HepG2 (cell line): ENCODE data around the gene LRRC40. TPM values are rescaled to one million over a fixed set of nuclear protein-coding genes. Genes with fewer than 3 reads are reported as not detected.

ENCODE experiments used
- MIER2 ChIP-seq: IDR thresholded peaks from 2 replicates; pipeline ENCODE4 v1.6.1; 2016; ENCODE audit warnings: missing biosample characterization, missing genetic modification reagents
- NFKBIZ ChIP-seq: IDR thresholded peaks from 2 replicates; pipeline ENCODE4 v1.6.1; 2018; ENCODE audit warnings: missing genetic modification reagents, missing compliant biosample characterization
- PITX1 ChIP-seq: sonication (generic); formaldehyde crosslinking; IDR thresholded peaks from 2 replicates; pipeline ENCODE4 v1.5.1; 2020; ENCODE audit warnings: mild to moderate bottlenecking, missing genetic modification reagents
- PRMT3 ChIP-seq: sonication (generic); formaldehyde crosslinking; IDR thresholded peaks from 2 replicates; pipeline ENCODE4 v1.8.1; 2022; ENCODE audit warnings: low read depth, mild to moderate bottlenecking, moderate library complexity, missing genetic modification reagents, borderline replicate concordance
- REL ChIP-seq: sonication (generic); formaldehyde crosslinking; conservative IDR thresholded peaks from 2 replicates; pipeline ENCODE4 v1.8.0; 2022; ENCODE audit warnings: mild to moderate bottlenecking, missing genetic modification reagents, moderate library complexity
- SNAI1 ChIP-seq: sonication (generic); formaldehyde crosslinking; IDR thresholded peaks from 2 replicates; pipeline ENCODE4 v1.5.0; 2020; ENCODE audit warnings: mild to moderate bottlenecking, missing genetic modification reagents, borderline replicate concordance
- SOX5 ChIP-seq: IDR thresholded peaks from 2 replicates; pipeline ENCODE4 v1.6.1; 2016; ENCODE audit warnings: borderline replicate concordance
- SRSF1 ChIP-seq: fragments of 200-400 bp; formaldehyde crosslinking; optimal IDR thresholded peaks from 2 replicates; pipeline ENCODE3; 2017; ENCODE audit warnings: mild to moderate bottlenecking, low read depth, low read length, moderate library complexity
- TAF1 ChIP-seq: sonication (generic); formaldehyde crosslinking; IDR thresholded peaks from 2 replicates; pipeline ENCODE4 v1.4.0; 2020; ENCODE audit warnings: missing genetic modification reagents
- TSC22D2 ChIP-seq: sonication (generic); formaldehyde crosslinking; IDR thresholded peaks from 2 replicates; pipeline ENCODE4 v1.5.1; 2020; ENCODE audit warnings: missing genetic modification reagents, mild to moderate bottlenecking, borderline replicate concordance
- ZFP36L1 ChIP-seq: sonication (generic); formaldehyde crosslinking; IDR thresholded peaks from 2 replicates; pipeline ENCODE4 v1.8.0; 2022; ENCODE audit warnings: mild to moderate bottlenecking, missing genetic modification reagents, moderate library complexity
- ZNF354B ChIP-seq: sonication (generic); formaldehyde crosslinking; IDR thresholded peaks from 2 replicates; pipeline ENCODE4 v1.8.0; 2022; ENCODE audit warnings: mild to moderate bottlenecking, missing genetic modification reagents
- ZNF382 ChIP-seq: sonication (generic); formaldehyde crosslinking; IDR thresholded peaks from 2 replicates; pipeline ENCODE4 v1.5.0; 2020; ENCODE audit warnings: missing genetic modification reagents, mild to moderate bottlenecking, borderline replicate concordance
- ZNF629 ChIP-seq: sonication (generic); formaldehyde crosslinking; conservative IDR thresholded peaks from 2 replicates; pipeline ENCODE4 v1.5.0; 2020; ENCODE audit warnings: missing genetic modification reagents
- ZNF674 ChIP-seq: sonication (generic); formaldehyde crosslinking; IDR thresholded peaks from 2 replicates; pipeline ENCODE4 v1.5.0; 2020; ENCODE audit warnings: low read depth, mild to moderate bottlenecking, missing genetic modification reagents
- ZNF737 ChIP-seq: sonication (generic); formaldehyde crosslinking; IDR thresholded peaks from 2 replicates; pipeline ENCODE4 v1.5.0; 2020; ENCODE audit warnings: missing genetic modification reagents, mild to moderate bottlenecking, borderline replicate concordance
- ZNF746 ChIP-seq: sonication (generic); formaldehyde crosslinking; IDR thresholded peaks from 2 replicates; pipeline ENCODE4 v1.8.0; 2022; ENCODE audit warnings: mild to moderate bottlenecking, missing genetic modification reagents
- ZNF766 ChIP-seq: sonication (generic); formaldehyde crosslinking; IDR thresholded peaks from 2 replicates; pipeline ENCODE4 v1.5.0; 2020; ENCODE audit warnings: missing genetic modification reagents, borderline replicate concordance
- ZNF883 ChIP-seq: sonication (generic); formaldehyde crosslinking; IDR thresholded peaks from 2 replicates; pipeline ENCODE4 v1.5.1; 2020; ENCODE audit warnings: mild to moderate bottlenecking, missing genetic modification reagents; ENCODE audit errors: not compliant biosample characterization
- polyA plus RNA-seq, 8 experiments: library from polyadenylated mRNA; depleted of rRNA in 3 of 8; stranded (reverse) in 7 of 8; unstranded in 1 of 8; fragments of >200 nt; fragmentation: Illumina TruSeq in 4 of 8; extraction: Trizol in 4 of 8; gene quantifications; 2 replicates each; pipeline versions ENCODE4 v1.2.1 to v1.2.3, GENCODE V29; 2011 to 2016; ENCODE audit warnings: low read depth in 4 of 8, missing spikeins in 1 of 8, mixed read lengths in 1 of 8; ENCODE audit not compliant: insufficient read depth in 1 of 8
- total RNA-seq, 5 experiments: library from RNA; depleted of rRNA; stranded (reverse); fragments of >200 nt; fragmentation: Illumina TruSeq; extraction: Trizol; gene quantifications; 2 replicates each; pipeline ENCODE4 v1.2.3, GENCODE V29; 2016; ENCODE audit warnings: low read depth in 1 of 5
- TF ChIP-seq, protein P1 (sequence below): IDR thresholded peaks from 2 replicates; pipeline ENCODE4 v1.6.1; 2016; ENCODE audit warnings: low read depth, control low read depth
- TF ChIP-seq, protein P2 (sequence below): sonication (generic); formaldehyde crosslinking; IDR thresholded peaks from 2 replicates; pipeline ENCODE4 v1.5.1; 2020; ENCODE audit warnings: missing genetic modification reagents, mild to moderate bottlenecking, borderline replicate concordance
- TF ChIP-seq, protein P3 (sequence below): sonication (generic); formaldehyde crosslinking; IDR thresholded peaks from 2 replicates; pipeline ENCODE4 v1.5.1; 2020; ENCODE audit warnings: mild to moderate bottlenecking, missing genetic modification reagents, moderate library complexity
- TF ChIP-seq, protein P4 (sequence below): fragments of 450-650 bp; IDR thresholded peaks from 2 replicates; pipeline ENCODE4 v1.6.1; 2016

LRRC40 gene
- total and polyA plus RNA-seq, 2 of the 13 experiments (the other 11 are each of a cell fraction or from before 2014, with no cell fraction given): 10.3 to 32.7 TPM

DNA sequence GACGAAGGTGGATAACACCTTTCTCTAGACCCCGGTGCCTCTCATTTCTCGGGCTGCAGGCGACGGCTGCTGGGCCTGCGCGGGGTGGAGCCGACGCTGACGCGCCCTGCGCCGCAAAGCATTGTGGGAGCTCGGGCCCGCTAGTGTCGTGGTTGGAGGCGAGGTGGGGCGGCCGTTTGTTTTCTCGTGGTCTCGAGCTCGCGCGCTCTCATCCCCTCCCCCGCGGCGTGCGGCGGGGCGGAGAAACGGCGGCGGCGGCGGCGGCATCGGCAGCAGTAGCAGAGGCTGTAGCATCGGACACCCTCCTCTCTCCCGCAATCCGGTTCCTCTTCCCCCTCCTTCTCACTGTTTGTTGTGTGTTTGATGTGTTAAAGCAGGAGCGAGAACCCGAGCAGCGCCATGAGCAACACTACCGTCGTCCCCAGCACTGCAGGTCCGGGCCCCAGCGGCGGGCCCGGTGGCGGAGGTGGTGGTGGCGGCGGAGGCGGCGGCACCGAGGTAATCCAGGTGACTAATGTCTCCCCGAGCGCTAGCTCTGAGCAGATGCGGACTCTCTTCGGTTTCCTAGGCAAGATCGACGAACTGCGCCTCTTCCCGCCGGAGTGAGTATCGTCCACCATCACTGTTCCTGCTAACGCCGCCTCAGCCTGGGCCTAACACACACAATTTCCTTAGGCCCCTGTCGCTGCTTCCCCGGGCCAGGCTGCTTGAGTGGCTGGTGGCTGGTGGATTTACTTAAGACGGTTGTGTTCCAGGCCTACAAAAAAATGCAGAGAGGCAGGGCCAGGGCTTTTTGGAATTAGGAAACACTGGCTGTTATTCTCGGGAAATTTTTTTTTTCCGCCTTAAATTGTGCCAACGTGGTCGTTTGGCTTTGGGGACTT lies 16.1 kb upstream of the LRRC40 start, which contains the start of gene SRSF11 (continued):
- TF ChIP-seq SRSF1 (peak; percentile 47), TAF1 (peak; percentile 89), ZNF737 (no peak), TSC22D2 (peak; percentile 64; the same call in 1 of the 2 replicates), ZNF883 (CRISPR knock-in tag) (no peak), REL (CRISPR knock-in tag) (peak; percentile 42; the same call in 1 of the 2 replicates), SOX5 (peak; percentile 10; the same call in 1 of the 2 replicates), PRMT3 (CRISPR knock-in tag) (0 out of 2 replicates have a peak, but pooled peaks have one; percentile 67), SNAI1 (CRISPR knock-in tag) (0 out of 2 replicates have a peak, but pooled peaks have one; percentile 35), ZNF674 (CRISPR knock-in tag) (no peak), NFKBIZ (CRISPR knock-in tag) (peak; percentile 67; the same call in 1 of the 2 replicates), ZNF354B (CRISPR knock-in tag) (no peak), MIER2 (CRISPR knock-in tag) (no peak), ZNF382 (CRISPR knock-in tag) (no peak), ZNF766 (CRISPR knock-in tag) (no peak), ZFP36L1 (CRISPR knock-in tag) (peak; percentile 52; the same call in 1 of the 2 replicates), PITX1 (CRISPR knock-in tag) (0 out of 2 replicates have a peak, but pooled peaks have one; percentile 33), ZNF629 (CRISPR knock-in tag) (no peak), ZNF746 (CRISPR knock-in tag) (0 out of 2 replicates have a peak, but pooled peaks have one; percentile 49)
- TF ChIP-seq, protein P1, sequence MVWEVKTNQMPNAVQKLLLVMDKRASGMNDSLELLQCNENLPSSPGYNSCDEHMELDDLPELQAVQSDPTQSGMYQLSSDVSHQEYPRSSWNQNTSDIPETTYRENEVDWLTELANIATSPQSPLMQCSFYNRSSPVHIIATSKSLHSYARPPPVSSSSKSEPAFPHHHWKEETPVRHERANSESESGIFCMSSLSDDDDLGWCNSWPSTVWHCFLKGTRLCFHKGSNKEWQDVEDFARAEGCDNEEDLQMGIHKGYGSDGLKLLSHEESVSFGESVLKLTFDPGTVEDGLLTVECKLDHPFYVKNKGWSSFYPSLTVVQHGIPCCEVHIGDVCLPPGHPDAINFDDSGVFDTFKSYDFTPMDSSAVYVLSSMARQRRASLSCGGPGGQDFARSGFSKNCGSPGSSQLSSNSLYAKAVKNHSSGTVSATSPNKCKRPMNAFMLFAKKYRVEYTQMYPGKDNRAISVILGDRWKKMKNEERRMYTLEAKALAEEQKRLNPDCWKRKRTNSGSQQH (CRISPR knock-in tag): peak; percentile 58; the same call in 1 of the 2 replicates
- TF ChIP-seq, protein P2, sequence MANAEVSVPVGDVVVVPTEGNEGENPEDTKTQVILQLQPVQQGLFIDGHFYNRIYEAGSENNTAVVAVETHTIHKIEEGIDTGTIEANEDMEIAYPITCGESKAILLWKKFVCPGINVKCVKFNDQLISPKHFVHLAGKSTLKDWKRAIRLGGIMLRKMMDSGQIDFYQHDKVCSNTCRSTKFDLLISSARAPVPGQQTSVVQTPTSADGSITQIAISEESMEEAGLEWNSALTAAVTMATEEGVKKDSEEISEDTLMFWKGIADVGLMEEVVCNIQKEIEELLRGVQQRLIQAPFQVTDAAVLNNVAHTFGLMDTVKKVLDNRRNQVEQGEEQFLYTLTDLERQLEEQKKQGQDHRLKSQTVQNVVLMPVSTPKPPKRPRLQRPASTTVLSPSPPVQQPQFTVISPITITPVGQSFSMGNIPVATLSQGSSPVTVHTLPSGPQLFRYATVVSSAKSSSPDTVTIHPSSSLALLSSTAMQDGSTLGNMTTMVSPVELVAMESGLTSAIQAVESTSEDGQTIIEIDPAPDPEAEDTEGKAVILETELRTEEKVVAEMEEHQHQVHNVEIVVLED (CRISPR knock-in tag): peak; percentile 85
- TF ChIP-seq, protein P3, sequence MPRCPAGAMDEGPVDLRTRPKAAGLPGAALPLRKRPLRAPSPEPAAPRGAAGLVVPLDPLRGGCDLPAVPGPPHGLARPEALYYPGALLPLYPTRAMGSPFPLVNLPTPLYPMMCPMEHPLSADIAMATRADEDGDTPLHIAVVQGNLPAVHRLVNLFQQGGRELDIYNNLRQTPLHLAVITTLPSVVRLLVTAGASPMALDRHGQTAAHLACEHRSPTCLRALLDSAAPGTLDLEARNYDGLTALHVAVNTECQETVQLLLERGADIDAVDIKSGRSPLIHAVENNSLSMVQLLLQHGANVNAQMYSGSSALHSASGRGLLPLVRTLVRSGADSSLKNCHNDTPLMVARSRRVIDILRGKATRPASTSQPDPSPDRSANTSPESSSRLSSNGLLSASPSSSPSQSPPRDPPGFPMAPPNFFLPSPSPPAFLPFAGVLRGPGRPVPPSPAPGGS (CRISPR knock-in tag): peak; percentile 71
- TF ChIP-seq, protein P4, sequence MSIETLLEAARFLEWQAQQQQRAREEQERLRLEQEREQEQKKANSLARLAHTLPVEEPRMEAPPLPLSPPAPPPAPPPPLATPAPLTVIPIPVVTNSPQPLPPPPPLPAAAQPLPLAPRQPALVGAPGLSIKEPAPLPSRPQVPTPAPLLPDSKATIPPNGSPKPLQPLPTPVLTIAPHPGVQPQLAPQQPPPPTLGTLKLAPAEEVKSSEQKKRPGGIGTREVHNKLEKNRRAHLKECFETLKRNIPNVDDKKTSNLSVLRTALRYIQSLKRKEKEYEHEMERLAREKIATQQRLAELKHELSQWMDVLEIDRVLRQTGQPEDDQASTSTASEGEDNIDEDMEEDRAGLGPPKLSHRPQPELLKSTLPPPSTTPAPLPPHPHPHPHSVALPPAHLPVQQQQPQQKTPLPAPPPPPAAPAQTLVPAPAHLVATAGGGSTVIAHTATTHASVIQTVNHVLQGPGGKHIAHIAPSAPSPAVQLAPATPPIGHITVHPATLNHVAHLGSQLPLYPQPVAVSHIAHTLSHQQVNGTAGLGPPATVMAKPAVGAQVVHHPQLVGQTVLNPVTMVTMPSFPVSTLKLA: peak; percentile 65
